GM13976 (cell line): ENCODE results near the gene CINP.

Experiments
- DNase-seq: peaks from one replicate; pipeline ENCODE4 v3.0.0; 2012; ENCODE audit warnings: low spot score
- in situ Hi-C: fragments of 300-500 bp; cut with MboI; formaldehyde crosslinking; loops from one replicate; pipeline ENCODE4 v1.12.0; 2022; ENCODE audit warnings: low sequenced_read_pairs, mixed read lengths, inconsistent platforms; ENCODE audit not compliant: unreplicated experiment
- TF ChIP-seq, protein P1 (sequence below): IDR thresholded peaks from 2 replicates; pipeline ENCODE4 v1.5.1; 2012; ENCODE audit warnings: borderline replicate concordance, mild to moderate bottlenecking; ENCODE audit not compliant: insufficient read depth; ENCODE audit errors: extremely low read depth, missing control alignments, control extremely low read depth

Gene CINP

GRCh38 chr14:102319351-102320032 is 43.2 kb downstream of the CINP start, which contains the start of gene ZNF839:
TSS of gene ZNF839 (plus strand) at chr14:102319746. CDS start at chr14:102319766, 20 bp downstream.
- in situ Hi-C loops = loop anchor here (5.0 to 10.0 kb wide), 2 partner anchors 265 to 357 kb away; partner anchors contain the start of gene DYNC1H1
- TF ChIP-seq, protein P1, sequence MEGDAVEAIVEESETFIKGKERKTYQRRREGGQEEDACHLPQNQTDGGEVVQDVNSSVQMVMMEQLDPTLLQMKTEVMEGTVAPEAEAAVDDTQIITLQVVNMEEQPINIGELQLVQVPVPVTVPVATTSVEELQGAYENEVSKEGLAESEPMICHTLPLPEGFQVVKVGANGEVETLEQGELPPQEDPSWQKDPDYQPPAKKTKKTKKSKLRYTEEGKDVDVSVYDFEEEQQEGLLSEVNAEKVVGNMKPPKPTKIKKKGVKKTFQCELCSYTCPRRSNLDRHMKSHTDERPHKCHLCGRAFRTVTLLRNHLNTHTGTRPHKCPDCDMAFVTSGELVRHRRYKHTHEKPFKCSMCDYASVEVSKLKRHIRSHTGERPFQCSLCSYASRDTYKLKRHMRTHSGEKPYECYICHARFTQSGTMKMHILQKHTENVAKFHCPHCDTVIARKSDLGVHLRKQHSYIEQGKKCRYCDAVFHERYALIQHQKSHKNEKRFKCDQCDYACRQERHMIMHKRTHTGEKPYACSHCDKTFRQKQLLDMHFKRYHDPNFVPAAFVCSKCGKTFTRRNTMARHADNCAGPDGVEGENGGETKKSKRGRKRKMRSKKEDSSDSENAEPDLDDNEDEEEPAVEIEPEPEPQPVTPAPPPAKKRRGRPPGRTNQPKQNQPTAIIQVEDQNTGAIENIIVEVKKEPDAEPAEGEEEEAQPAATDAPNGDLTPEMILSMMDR = no peak
- peak; percentile 95 for DNase-seq

DNA sequence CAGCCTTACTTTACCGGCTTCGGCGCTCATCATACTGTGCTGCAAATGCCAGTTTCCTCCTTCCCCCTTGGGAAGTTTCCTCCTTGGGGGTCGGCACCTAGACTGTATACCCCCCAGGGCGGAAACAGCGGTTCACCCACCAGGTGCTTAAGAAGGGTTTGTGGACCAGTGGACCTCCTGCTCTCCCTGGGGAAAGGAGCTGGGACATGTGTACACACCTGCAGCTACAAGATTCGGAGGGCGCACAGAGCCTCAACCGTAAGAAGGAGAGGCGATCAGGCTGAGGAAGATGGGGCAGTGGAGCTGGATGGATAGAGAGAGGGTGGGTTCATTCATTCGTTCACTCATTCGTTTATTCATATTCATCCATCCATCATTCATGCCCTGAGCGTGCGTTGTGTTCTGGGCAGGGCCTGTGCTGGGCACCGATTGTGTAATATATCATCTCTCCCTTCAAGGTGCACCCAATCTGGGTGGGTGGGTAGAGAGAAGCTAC is 43.9 kb downstream of the CINP start:
- DNase-seq = no peak
- in situ Hi-C loops = loop anchor here (5.0 to 10.0 kb wide), 2 partner anchors 264 to 357 kb away; partner anchors contain the start of gene DYNC1H1
- TF ChIP-seq, protein P1 = no peak

DNA sequence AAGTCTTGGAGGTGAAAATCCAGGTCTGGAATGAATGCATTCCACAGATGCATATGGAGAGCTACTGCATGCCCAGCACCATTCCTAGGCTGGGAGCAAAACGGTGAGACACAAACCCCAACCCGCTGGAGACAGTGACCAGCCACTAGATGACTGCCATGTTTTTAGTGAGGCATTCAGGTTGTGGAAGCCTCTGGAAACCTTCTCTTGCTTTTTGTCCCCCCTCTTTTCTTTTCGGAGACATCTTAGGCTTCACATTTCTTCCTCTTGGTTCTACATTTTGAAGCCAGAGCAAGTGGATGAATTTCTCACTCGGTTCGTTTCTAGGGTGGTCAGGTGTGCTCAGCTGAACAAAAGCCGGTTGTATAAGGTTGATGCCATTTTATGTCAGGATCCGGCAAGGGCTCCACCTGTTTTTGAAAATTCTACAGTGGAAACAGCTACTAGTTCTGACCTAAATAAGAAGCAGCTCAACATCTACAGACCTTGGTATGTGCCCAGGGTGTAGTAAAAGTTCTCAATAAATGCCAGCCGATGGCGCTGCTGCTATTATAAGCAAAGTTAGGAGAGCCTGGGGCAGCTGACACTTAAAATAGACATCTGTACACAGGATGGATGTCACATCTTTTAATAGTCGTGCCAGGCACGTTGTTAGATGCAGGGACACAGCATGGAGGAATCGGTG is 45.0 kb downstream of the CINP start:
- TF ChIP-seq, protein P1 = peak; percentile 15
- in situ Hi-C loops = loop anchor here (5.0 to 10.0 kb wide), 2 partner anchors 263 to 355 kb away; partner anchors contain the start of gene DYNC1H1
- DNase-seq = peak; percentile 17

- in situ Hi-C loops = loop anchor here (5.0 to 10.0 kb wide), 2 partner anchors 262 to 355 kb away; partner anchors contain the start of gene DYNC1H1
- TF ChIP-seq, protein P1 = peak; percentile 97
- DNase-seq = peak; percentile 93
Observed at GRCh38 chr14:102316743-102317563, 45.7 kb downstream of the CINP start.

GRCh38 chr14:102316338-102316742 is 46.4 kb downstream of the CINP start:
- in situ Hi-C loops = loop anchor here (5.0 to 10.0 kb wide), 2 partner anchors 262 to 354 kb away; partner anchors contain the start of gene DYNC1H1
- DNase-seq = no peak

GRCh38 chr14:102315121-102315520 is 47.6 kb downstream of the CINP start:
- in situ Hi-C loops = loop anchor here (5.0 to 10.0 kb wide), 2 partner anchors 260 to 353 kb away; partner anchors contain the start of gene DYNC1H1

More at GRCh38 chr14:102316338-102316742, 46.4 kb downstream of the CINP start:
- TF ChIP-seq, protein P1 = no peak

More at GRCh38 chr14:102315121-102315520, 47.6 kb downstream of the CINP start:
- TF ChIP-seq, protein P1 = no peak
- no peak for DNase-seq
